Left ventricle myocardium inferior (tissue), 1 donor: ENCODE measurements around the gene UGCG. TPM values are rescaled to one million over a fixed set of nuclear protein-coding genes. Genes with fewer than 3 reads are reported as not detected.

Source experiments
- DNase-seq: peaks from one replicate; pipeline ENCODE4 v3.0.0-alpha.2; 2020
- H3K27ac ChIP-seq: fragments of 200-600 bp; replicated peaks from 2 replicates; pipeline ENCODE4 v1.8.0; 2021
- H3K27me3 ChIP-seq: fragments of 200-600 bp; 2 replicates; pipeline ENCODE4 v1.8.0; 2021; ENCODE audit warnings: low read depth
- H3K36me3 ChIP-seq: fragments of 200-600 bp; 2 replicates; pipeline ENCODE4 v1.8.0; 2021
- H3K4me1 ChIP-seq: fragments of 200-600 bp; 2 replicates; pipeline ENCODE4 v1.8.0; 2021
- H3K4me3 ChIP-seq: fragments of 200-600 bp; 2 replicates; pipeline ENCODE4 v1.8.0; 2021; ENCODE audit warnings: mild to moderate bottlenecking, moderate library complexity
- H3K9me3 ChIP-seq: fragments of 200-600 bp; replicated peaks from 2 replicates; pipeline ENCODE4 v1.8.0; 2021
- intact Hi-C: fragments of 100-400 bp; cut with micrococcal nuclease; formaldehyde crosslinking; loops from one replicate; pipeline ENCODE4 v1.11.0; 2022
- total RNA-seq: library from RNA; stranded (reverse); fragmentation: NEBNext Ultra II Directional; extraction: Animal tissue kit (Norgen Biotek cat#: 25700); gene quantifications from one replicate; pipeline ENCODE4 v1.2.1, GENCODE V29; 2021
- TF ChIP-seq, protein P1 (sequence below): fragments of 200-600 bp; IDR thresholded peaks from 2 replicates; pipeline ENCODE4 v1.8.0; 2021; ENCODE audit warnings: antibody characterized with exemption, mild to moderate bottlenecking, borderline replicate concordance
- donor health status: DM: no; HTN: yes; CAD: no; lungs with severe emphysema.

UGCG gene
- total RNA-seq, 1 donor from 2014 or later = 12.7 TPM

DNA sequence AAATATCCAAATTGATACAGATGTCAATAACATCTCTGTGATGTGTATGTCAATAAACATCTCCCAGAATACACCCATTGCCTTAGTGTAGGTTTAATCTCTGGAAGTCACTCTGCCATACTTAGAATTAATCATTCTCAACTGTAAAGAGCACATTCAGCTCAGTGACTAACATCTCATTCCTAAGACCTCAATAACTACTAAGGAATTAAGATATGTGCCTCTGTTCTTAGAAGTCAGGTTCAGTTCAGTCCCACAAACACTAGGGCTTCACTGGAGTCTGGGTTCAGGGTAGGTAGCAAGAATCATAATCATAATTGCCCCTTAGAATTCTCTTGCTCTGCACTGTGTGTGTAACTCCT lies 31.7 kb downstream of the UGCG start:
- H3K36me3 ChIP-seq = peaks cover 62% of the 10 kb centered on the region
- H3K4me3 ChIP-seq = no peak overlapping the region
- H3K27me3 ChIP-seq = no peaks in the 10 kb centered on the region
- H3K4me1 ChIP-seq = peaks cover 32% of the 10 kb centered on the region
- TF ChIP-seq, protein P1, sequence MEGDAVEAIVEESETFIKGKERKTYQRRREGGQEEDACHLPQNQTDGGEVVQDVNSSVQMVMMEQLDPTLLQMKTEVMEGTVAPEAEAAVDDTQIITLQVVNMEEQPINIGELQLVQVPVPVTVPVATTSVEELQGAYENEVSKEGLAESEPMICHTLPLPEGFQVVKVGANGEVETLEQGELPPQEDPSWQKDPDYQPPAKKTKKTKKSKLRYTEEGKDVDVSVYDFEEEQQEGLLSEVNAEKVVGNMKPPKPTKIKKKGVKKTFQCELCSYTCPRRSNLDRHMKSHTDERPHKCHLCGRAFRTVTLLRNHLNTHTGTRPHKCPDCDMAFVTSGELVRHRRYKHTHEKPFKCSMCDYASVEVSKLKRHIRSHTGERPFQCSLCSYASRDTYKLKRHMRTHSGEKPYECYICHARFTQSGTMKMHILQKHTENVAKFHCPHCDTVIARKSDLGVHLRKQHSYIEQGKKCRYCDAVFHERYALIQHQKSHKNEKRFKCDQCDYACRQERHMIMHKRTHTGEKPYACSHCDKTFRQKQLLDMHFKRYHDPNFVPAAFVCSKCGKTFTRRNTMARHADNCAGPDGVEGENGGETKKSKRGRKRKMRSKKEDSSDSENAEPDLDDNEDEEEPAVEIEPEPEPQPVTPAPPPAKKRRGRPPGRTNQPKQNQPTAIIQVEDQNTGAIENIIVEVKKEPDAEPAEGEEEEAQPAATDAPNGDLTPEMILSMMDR = no peak
- intact Hi-C loops = no loop called here
- H3K9me3 ChIP-seq = no peaks in the 10 kb centered on the region
- DNase-seq = no peak
- peak overlapping the region; percentile 4 for H3K27ac ChIP-seq

DNA sequence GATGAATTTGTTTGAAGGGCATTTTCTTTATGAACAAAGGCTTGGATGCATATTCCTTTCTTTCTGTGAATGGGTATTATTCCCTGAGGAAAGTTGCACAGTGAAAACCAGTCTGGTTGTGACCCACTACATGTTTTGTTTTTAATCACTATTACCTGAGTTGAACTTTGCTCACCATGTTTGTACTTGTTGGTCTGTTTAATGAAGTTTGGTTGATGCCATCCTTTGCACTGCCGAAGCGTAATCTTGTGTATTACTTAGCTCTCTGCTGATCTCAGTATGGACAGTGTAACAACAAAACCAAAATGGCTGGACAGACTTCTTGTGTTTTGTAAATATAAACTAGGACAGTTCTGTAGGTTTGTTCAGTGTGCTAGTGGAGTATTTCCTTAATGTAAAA lies 38.1 kb downstream of the UGCG start:
- H3K9me3 ChIP-seq = no peaks in the 10 kb centered on the region
- TF ChIP-seq, protein P1 = no peak
- no peak overlapping the region for H3K27ac ChIP-seq
- intact Hi-C loops = no loop called here
- H3K4me1 ChIP-seq = peaks cover 5% of the 10 kb centered on the region
- H3K27me3 ChIP-seq = no peaks in the 10 kb centered on the region
- no peak overlapping the region for H3K4me3 ChIP-seq
- no peak for DNase-seq
- peaks cover 64% of the 10 kb centered on the region for H3K36me3 ChIP-seq

GRCh38 chr9:111936391-111936790 lies 39.8 kb downstream of the UGCG start:
- Histone ChIP-seq H3K27me3 (no peaks in the 10 kb centered on the region), H3K4me3 (no peak overlapping the region), H3K36me3 (peaks cover 48% of the 10 kb centered on the region), H3K9me3 (no peaks in the 10 kb centered on the region), H3K4me1 (peaks cover 5% of the 10 kb centered on the region), H3K27ac (no peak overlapping the region)
- DNase-seq = no peak
- intact Hi-C loops = no loop called here
- TF ChIP-seq, protein P1 = no peak

DNA sequence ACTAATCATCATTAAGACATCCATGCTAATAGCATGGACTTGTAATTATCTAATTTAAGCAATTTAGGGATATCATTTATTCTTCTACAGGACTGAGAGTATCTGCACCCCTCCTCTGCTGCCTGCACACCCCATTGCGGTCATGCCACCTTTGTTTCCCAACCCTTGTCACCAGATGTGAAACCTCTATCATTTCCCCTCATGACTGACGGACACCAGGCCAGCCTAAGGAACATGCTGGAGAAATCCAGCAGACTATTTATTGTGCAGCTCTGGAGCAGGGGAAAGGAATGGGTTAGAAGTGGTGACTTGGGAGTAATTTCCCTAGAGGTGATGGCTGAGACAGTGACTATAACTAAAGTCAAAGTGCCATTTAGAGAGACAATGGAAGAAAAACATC lies 40.7 kb downstream of the UGCG start:
- Histone ChIP-seq H3K27ac (no peak overlapping the region), H3K4me1 (peaks cover 5% of the 10 kb centered on the region), H3K9me3 (no peaks in the 10 kb centered on the region), H3K4me3 (no peak overlapping the region), H3K36me3 (peaks cover 39% of the 10 kb centered on the region), H3K27me3 (no peaks in the 10 kb centered on the region)
- intact Hi-C loops = no loop called here
- TF ChIP-seq, protein P1 = no peak
- DNase-seq = no peak

DNA sequence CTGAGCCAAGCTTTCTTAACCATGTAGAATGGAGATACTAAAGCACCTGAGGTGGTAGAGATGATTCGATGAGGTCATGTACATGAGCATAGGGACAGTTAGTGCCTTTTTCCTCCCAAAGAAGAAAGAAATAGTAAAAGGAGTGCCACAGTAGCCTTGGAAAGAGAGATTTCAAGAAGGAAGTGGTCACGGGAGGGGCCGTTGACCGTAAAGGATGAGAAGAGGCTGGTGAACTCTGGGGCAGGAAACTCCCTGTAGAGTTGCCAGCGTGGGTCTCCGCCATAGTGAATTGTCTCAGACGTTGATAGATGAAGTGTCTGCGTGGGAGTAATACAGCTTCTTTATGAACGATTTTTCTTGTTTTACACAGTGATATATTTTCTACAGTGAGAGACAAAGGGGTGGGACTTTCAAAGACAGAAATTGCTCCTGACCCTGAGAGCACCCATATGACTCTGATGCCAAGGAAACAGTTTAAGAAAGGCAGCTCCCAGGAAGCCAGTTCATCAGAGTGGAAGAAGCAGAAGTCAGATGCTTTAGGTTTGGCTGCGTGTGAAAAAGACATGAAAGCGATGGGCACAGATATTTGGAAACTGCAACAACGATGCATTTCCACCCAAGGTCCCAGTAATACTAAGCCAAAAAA lies 41.3 kb downstream of the UGCG start:
- H3K36me3 ChIP-seq = peaks cover 33% of the 10 kb centered on the region
- no peak overlapping the region for H3K4me3 ChIP-seq
- H3K27me3 ChIP-seq = no peaks in the 10 kb centered on the region
- peaks cover 5% of the 10 kb centered on the region for H3K4me1 ChIP-seq
- no peak overlapping the region for H3K27ac ChIP-seq
- peak; percentile 18 for DNase-seq
- TF ChIP-seq, protein P1 = no peak
- intact Hi-C loops = no loop called here
- H3K9me3 ChIP-seq = no peaks in the 10 kb centered on the region

- H3K9me3 ChIP-seq = no peaks in the 10 kb centered on the region
- H3K27me3 ChIP-seq = no peaks in the 10 kb centered on the region
- H3K4me3 ChIP-seq = no peak overlapping the region
- H3K4me1 ChIP-seq = peaks cover 5% of the 10 kb centered on the region
- TF ChIP-seq, protein P1 = no peak
- intact Hi-C loops = no loop called here
- no peak for DNase-seq
- H3K36me3 ChIP-seq = peaks cover 27% of the 10 kb centered on the region
- no peak overlapping the region for H3K27ac ChIP-seq
Observed at GRCh38 chr9:111938427-111938800, 41.8 kb downstream of the UGCG start.
